Panc1 (cell line): ENCODE data around the gene CBL. TPM values are rescaled to one million over a fixed set of nuclear protein-coding genes. Genes with fewer than 3 reads are reported as not detected.

Source experiments
- ATAC-seq: fragments of 200-7000 bp; cut with Tn5 transposase; 2 replicates; pipeline ENCODE4 v1.9.1; 2020; ENCODE audit warnings: mild to moderate bottlenecking, moderate library complexity
- BruUV-seq: library from RNA; stranded (reverse); fragments of 400-500 nt; replicated peaks from 2 replicates; lab custom pipeline; 2021; lab: Mats Ljungman, UMichigan
- CTCF ChIA-PET: fragments of 300-600 bp; sonication (Branson Sonifier 250); formaldehyde crosslinking; loops from one replicate; lab custom pipeline; 2022; ENCODE audit warnings: antibody characterized with exemption; lab: Charles Lee
- POLR2A ChIA-PET: fragments of 300-600 bp; sonication (Branson Sonifier 250); formaldehyde crosslinking; loops from one replicate; lab custom pipeline; 2022; ENCODE audit warnings: antibody characterized with exemption; lab: Charles Lee
- DNase-seq: peaks from one replicate; pipeline ENCODE4 v3.0.0-alpha.2; 2010; ENCODE audit warnings: low read depth, low spot score
- H3K27ac ChIP-seq: 2 replicates; pipeline ENCODE4 v1.5.1; 2011; ENCODE audit warnings: mild to moderate bottlenecking, low read length, inconsistent platforms
- H3K27me3 ChIP-seq: fragments of 200-500 bp; sonication (Bioruptor generic); 2 replicates; pipeline ENCODE4 v1.6.0; 2014; ENCODE audit warnings: low read length, inconsistent platforms; ENCODE audit not compliant: control insufficient read depth, insufficient read depth
- H3K36me3 ChIP-seq: fragments of 200-500 bp; sonication (Bioruptor generic); 2 replicates; pipeline ENCODE4 v1.5.1; 2014; ENCODE audit warnings: inconsistent platforms, mild to moderate bottlenecking, low read length, moderate library complexity; ENCODE audit not compliant: control insufficient read depth, insufficient read depth
- H3K4me1 ChIP-seq: 2 replicates; pipeline ENCODE4 v1.5.1; 2011; ENCODE audit warnings: inconsistent platforms, mild to moderate bottlenecking, low read length, moderate library complexity; ENCODE audit not compliant: control insufficient read depth, insufficient read depth
- H3K4me3 ChIP-seq, 2 experiments: 2 replicates each; pipeline ENCODE4 v1.5.1; 2011 to 2012; ENCODE audit warnings: low read depth in 2 of 2, low read length in 2 of 2, mild to moderate bottlenecking in 2 of 2, inconsistent platforms in 1 of 2, moderate library complexity in 1 of 2
- H3K9me3 ChIP-seq: fragments of 200-500 bp; sonication (Bioruptor generic); 2 replicates; pipeline ENCODE4 v1.5.1; 2014; ENCODE audit warnings: low read depth, mild to moderate bottlenecking, inconsistent platforms, low read length, moderate library complexity; ENCODE audit not compliant: control insufficient read depth, insufficient read depth
- POLR2AphosphoS5 ChIP-seq: IDR thresholded peaks from 2 replicates; pipeline ENCODE4 v1.6.1; 2012; ENCODE audit warnings: mild to moderate bottlenecking, low read depth, low read length, moderate library complexity
- REST ChIP-seq, 2 experiments: IDR thresholded peaks; 2 replicates each; pipeline ENCODE4 v1.6.1; 2011 to 2012; ENCODE audit warnings: low read depth in 2 of 2, control low read depth in 1 of 2, low read length in 1 of 2, mild to moderate bottlenecking in 1 of 2, moderate library complexity in 1 of 2; ENCODE audit not compliant: insufficient read depth in 1 of 2
- SIN3A ChIP-seq: IDR thresholded peaks from 2 replicates; pipeline ENCODE4 v1.6.1; 2012; ENCODE audit warnings: low read depth, mild to moderate bottlenecking, low read length, moderate library complexity, borderline replicate concordance; ENCODE audit not compliant: insufficient read depth
- TCF7L2 ChIP-seq: IDR thresholded peaks from 2 replicates; pipeline ENCODE4 v1.6.1; 2011; ENCODE audit warnings: mild to moderate bottlenecking, low read depth, low read length, inconsistent platforms
- in situ Hi-C: cut with HindIII; loops from 2 replicates; pipeline ENCODE4 v1.10.0; 2016; ENCODE audit warnings: low sequenced_read_pairs, low pct_unique_long_range_greater_than_20kb
- intact Hi-C: fragments of 100-400 bp; cut with micrococcal nuclease; formaldehyde crosslinking; loops from one replicate; pipeline ENCODE4 v1.10.0; 2022; ENCODE audit not compliant: unreplicated experiment
- total RNA-seq: library from RNA; stranded (reverse); gene quantifications from one replicate; pipeline ENCODE4 v1.2.1, GENCODE V29; 2021; ENCODE audit not compliant: unreplicated experiment
- TF ChIP-seq, protein P1 (sequence below): fragments of 450-650 bp; IDR thresholded peaks from 2 replicates; pipeline ENCODE4 v1.5.1; 2017; ENCODE audit warnings: mild to moderate bottlenecking

The CBL gene
- total RNA-seq, 1 experiment from 2014 or later: 69.9 TPM

DNA sequence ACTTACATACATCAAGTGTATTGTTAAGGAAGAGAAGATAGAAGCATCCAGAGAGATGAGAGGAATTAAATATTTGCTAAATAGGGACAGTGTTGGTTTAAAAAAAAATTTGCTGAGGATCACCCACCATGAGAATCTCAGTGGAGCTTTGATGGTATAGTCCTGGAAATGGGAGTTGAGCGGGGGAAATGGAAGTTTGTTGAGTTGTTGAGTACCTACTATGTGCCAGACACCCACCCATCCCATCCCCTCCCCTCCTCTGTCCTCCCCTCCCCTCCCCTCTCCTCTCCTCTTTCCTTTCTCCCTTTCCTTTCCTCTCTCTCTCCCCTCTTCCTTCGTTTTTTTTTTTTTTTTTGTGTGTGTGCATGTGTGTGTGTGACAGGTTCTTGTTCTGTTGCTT, 145.1 kb downstream of the CBL start:
- no peaks in the 10 kb centered on the region for H3K27me3 ChIP-seq
- intact Hi-C loops (no loop called here), in situ Hi-C loops (no loop called here)
- peaks cover 3% of the 10 kb centered on the region; the same call in 1 of the 2 replicates for H3K4me1 ChIP-seq
- no peaks in the 10 kb centered on the region for H3K36me3 ChIP-seq
- ChIA-PET POLR2A (no interaction called here), CTCF (interaction anchor here (0.8 kb wide), 1 partner anchor 13 kb away, joined by 3 read pairs; no protein-coding TSS in a partner anchor)
- no peak overlapping the region for H3K4me3 ChIP-seq
- BruUV-seq: no TSS peak
- ATAC-seq (no peak), DNase-seq (no peak)
- no peak overlapping the region for H3K27ac ChIP-seq
- TF ChIP-seq TCF7L2 (no peak), SIN3A (no peak), POLR2AphosphoS5 (no peak), REST (IDR thresholded peaks at IDR 0.05; ENCODE audit: insufficient read depth in 1 of 2, low read depth in 2 of 2, low read length in 1 of 2) (no peak)
- TF ChIP-seq, protein P1, sequence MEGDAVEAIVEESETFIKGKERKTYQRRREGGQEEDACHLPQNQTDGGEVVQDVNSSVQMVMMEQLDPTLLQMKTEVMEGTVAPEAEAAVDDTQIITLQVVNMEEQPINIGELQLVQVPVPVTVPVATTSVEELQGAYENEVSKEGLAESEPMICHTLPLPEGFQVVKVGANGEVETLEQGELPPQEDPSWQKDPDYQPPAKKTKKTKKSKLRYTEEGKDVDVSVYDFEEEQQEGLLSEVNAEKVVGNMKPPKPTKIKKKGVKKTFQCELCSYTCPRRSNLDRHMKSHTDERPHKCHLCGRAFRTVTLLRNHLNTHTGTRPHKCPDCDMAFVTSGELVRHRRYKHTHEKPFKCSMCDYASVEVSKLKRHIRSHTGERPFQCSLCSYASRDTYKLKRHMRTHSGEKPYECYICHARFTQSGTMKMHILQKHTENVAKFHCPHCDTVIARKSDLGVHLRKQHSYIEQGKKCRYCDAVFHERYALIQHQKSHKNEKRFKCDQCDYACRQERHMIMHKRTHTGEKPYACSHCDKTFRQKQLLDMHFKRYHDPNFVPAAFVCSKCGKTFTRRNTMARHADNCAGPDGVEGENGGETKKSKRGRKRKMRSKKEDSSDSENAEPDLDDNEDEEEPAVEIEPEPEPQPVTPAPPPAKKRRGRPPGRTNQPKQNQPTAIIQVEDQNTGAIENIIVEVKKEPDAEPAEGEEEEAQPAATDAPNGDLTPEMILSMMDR: no peak
- no peaks in the 10 kb centered on the region for H3K9me3 ChIP-seq

DNA sequence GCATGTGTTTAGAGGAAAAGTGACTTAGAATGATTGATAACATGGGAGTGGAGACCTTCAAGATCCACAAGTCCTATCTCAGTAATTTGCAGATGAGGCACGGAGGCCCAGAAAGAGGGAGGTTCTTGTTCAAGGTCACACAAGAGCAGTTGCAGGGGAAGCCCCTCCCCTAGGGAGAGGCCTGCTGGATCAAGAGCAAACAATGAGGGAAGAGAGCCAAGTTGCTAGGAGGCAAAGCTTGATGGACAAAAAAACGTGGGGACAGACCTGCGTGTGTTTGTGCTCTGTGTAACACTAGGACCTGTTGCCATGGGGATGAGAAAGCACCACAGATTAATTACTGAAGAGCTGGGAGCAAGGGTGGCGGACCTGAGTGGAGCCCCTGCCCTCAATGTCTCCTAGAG, 146.7 kb downstream of the CBL start:
- Histone ChIP-seq H3K9me3 (no peaks in the 10 kb centered on the region), H3K4me1 (peaks cover 3% of the 10 kb centered on the region; the same call in 1 of the 2 replicates), H3K36me3 (no peaks in the 10 kb centered on the region), H3K27ac (no peak overlapping the region), H3K27me3 (no peaks in the 10 kb centered on the region), H3K4me3 (no peak overlapping the region)
- TF ChIP-seq SIN3A (no peak), TCF7L2 (no peak), POLR2AphosphoS5 (no peak), REST (IDR thresholded peaks at IDR 0.05; ENCODE audit: insufficient read depth in 1 of 2, low read depth in 2 of 2, low read length in 1 of 2) (no peak)
- TF ChIP-seq, protein P1: no peak
- no TSS peak for BruUV-seq
- ChIA-PET POLR2A (interaction anchor here (0.6 kb wide), 1 partner anchor 104 kb away, joined by 3 read pairs; no protein-coding TSS in a partner anchor), CTCF (interaction anchor here (0.6 kb wide), 1 partner anchor 59 kb away, joined by 3 read pairs; no protein-coding TSS in a partner anchor)
- DNase-seq: no peak
- ATAC-seq: no peak
- intact Hi-C loops: no loop called here
- in situ Hi-C loops: no loop called here
